Stimulated activated CD4-positive, alpha-beta T cell treated with anti-CD3 and anti-CD28 coated beads, Interleukin-1b, Interleukin-23, amount 100 ng/mL, for 24 hours (primary cell): ENCODE measurements around the gene ASPM.

ENCODE experiments used
- DNase-seq, 4 experiments: peaks; one replicate each; pipeline ENCODE4 v3.0.0-alpha.2; 2020; ENCODE audit warnings: low read depth in 4 of 4, low spot score in 1 of 4

The ASPM gene, protein sequence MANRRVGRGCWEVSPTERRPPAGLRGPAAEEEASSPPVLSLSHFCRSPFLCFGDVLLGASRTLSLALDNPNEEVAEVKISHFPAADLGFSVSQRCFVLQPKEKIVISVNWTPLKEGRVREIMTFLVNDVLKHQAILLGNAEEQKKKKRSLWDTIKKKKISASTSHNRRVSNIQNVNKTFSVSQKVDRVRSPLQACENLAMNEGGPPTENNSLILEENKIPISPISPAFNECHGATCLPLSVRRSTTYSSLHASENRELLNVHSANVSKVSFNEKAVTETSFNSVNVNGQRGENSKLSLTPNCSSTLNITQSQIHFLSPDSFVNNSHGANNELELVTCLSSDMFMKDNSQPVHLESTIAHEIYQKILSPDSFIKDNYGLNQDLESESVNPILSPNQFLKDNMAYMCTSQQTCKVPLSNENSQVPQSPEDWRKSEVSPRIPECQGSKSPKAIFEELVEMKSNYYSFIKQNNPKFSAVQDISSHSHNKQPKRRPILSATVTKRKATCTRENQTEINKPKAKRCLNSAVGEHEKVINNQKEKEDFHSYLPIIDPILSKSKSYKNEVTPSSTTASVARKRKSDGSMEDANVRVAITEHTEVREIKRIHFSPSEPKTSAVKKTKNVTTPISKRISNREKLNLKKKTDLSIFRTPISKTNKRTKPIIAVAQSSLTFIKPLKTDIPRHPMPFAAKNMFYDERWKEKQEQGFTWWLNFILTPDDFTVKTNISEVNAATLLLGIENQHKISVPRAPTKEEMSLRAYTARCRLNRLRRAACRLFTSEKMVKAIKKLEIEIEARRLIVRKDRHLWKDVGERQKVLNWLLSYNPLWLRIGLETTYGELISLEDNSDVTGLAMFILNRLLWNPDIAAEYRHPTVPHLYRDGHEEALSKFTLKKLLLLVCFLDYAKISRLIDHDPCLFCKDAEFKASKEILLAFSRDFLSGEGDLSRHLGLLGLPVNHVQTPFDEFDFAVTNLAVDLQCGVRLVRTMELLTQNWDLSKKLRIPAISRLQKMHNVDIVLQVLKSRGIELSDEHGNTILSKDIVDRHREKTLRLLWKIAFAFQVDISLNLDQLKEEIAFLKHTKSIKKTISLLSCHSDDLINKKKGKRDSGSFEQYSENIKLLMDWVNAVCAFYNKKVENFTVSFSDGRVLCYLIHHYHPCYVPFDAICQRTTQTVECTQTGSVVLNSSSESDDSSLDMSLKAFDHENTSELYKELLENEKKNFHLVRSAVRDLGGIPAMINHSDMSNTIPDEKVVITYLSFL (N-terminal part only)

DNA sequence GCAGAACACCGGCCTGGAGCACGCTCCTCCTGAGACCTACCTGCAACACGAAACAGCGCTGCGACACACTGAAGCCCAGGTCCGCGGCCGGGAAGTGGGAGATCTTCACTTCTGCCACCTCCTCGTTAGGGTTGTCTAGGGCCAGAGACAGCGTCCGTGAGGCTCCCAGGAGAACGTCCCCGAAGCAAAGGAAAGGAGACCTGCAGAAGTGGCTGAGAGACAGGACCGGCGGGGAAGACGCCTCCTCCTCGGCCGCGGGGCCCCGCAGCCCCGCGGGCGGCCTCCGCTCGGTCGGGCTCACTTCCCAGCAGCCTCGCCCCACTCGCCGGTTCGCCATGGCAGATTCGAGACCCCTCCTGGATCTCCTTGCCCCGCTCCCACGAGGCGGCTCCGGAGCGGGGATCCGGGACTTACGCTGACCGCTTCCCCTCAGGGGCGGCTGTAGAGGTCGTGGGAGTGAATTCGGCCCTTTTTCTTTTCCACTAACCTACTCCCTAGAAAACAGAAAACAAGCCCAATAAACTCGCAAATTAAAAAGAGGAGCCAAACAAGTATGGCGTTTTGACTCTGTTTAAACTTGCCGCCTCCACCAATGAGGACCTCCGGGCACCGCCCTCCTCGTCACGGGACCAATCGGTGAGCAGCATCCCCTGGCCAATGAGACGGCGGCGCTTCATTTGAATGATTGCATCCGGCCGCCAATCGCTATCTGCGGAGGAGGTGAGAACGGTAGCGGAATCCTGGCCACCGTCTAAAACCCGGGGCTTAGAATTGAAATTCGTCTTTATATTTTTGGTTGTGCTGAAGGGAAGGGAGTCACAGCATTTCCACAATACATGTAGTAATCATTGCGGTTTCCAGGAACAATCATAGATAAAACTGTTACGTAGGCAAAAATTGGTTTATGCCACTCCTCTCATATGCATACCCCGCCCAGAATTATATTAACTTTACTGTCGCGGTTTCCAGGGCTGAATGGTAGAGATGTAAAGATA, at the start of gene ASPM:
Gene ASPM, minus strand, starts transcription at position 569 of the 995 bp plus-strand sequence. Its CDS starts 232 bp downstream, at position 337.
- peak; percentile 76 to 88 (median 86) for DNase-seq

DNA sequence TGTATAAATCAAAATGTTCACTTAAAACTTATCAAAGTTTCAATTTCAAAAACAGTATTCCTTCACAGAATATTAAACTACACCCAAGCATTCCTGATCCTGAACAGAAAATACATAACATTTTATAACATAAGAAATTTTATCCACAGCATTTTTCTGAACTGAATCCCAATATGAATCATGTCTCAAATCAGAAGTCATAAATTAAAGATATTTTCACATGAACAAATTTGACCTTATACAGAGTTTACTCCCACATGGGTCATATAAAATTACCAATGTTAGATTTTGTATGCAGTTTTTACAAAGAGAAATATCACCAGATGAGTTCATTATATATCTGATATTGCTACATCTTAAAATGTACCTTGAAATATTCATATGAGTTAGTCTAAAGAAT, 48.6 kb upstream of the ASPM start:
- no peak for DNase-seq

DNA sequence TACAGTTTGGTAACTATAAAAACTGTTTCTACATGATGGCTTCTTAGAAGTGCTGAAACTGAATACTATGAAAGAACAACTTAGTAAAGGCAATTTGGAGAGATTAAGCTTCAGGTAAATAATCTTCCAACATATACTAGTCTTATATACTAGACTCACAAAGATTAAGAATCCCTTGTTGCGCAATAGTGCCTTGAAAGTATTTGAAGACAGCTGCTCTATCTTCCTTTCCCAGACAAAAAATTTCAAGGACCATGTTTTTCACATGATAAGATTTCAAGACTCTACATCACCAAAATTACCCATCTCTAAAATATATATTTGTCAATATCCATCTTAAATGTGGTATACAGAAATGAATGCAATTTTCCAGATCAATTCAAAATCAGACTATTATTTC, 37.7 kb upstream of the ASPM start:
- DNase-seq, result no peak

DNA sequence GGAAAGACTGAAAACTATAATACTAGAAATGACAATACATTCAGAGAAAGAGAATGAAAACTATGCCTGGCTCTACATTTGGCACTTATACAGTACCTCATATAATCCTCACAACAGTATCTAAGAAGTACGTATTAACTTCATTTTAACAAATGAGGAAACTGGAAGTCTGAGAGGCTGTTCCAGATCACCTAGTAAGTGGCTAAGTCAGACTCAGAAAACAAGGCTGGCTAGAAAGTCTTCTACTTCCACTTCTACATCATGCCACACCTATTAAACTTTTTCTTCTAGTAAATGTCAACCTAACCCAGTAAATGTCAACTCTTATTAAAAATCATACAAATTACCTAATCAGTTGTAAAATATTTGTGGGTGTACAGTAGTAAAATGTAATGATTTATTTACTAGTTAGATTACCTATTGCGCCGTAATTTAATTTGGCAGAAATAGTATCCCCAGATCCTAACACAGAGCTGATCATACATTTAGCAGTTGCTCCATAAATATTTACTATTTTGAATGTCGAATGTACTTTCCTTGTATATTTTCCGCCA, 36.8 kb upstream of the ASPM start:
- DNase-seq, result no peak

DNA sequence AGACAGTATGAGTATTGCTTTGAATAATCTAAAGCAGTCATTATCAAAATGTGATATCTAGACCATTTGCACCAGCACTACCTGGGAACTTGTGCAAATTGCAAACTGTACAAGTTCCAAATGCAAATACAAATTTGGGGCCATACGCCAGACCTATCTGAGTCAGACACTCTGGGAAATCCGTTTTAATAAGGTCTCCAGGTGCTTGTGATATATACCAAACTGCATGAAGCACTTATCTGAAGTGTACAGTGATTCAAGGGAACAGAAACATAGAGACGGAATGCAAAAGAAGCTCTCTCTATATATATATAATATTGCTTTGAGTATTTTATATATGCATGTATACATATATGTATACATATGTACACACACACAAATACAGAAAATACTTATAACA, 36.2 kb upstream of the ASPM start:
- no peak for DNase-seq

DNA sequence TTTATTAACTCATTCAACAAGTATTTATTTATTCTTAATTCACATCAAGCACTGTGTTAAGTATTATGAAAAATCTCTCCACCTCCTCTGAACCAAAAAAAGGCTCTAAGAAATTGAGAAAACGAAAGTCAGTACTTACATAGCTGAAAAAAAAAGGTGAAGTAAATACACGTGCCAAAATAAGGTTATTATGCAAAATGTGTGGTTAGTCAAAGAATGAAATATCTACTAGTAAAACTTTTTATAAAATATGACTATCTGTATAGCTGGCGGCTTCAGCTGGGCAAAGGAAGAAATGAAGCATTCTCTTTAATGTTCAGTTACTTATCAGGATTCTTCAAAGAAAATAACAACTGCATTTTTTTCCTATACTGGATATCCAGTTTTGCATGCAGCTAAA, 35.5 kb upstream of the ASPM start:
- DNase-seq, result no peak

DNA sequence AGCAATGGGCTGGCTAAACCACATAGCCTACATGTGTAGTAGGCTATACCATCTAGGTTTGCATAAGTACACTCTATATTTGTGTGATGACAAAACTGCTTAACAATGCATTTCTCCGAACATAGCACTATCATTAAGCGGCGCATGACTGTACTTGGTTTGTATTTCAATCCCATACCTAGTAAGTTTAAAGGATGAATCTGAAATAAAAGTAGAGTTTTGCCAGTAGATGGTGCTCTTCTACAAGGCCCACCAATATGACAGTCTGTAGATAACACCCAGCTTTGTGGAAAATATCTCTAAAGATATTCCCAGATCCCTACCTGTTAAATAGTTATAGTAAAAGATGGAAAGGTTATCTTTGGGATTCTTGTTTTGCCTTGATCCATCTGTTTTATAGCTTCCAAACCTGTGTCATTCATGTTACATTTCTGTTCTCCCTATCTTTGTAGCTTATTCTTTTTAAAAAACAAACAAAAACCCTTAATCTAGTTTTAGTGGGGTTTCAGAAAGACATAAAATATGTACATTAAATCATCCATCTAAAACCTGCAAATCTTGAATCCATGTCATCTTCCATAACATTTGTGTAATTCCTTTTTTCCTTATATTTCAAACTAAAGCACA, 33.9 kb upstream of the ASPM start:
- no peak for DNase-seq

DNA sequence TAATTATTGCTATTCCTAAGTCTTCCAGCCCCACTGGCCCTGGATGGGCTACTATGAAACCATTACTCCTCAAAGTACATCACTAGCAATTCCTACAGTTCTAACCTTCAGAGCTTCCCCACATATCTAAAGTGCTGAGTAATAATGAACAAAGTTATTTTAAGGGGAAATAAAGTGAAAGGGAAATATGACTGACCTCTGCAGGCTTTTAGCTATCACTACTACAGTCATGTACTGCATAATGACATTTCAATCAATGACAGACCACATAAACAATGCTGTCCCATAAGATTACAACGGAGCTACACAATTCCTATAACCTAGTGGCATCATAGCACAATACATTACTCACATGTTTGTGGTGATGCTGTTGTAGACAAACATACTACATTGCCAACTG, 32.5 kb upstream of the ASPM start:
- no peak for DNase-seq

DNA sequence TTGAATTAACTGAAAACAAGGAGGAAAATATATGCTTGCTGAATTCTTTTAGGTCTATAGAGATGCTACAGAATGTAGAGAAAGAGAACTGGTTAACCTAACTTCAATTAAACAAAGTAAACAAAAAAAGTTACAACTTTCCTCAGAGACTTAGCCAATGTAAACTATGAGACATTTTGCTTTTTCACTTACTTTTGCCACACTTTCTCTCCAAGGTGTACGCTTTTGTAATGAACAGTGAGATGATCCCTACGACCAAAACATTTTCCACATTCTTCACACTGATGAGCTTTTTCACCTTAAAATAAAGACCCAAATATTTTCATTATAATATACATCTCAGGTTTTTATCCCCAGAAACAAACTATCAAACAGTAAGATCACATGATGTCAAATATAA, 28.3 kb upstream of the ASPM start:
- no peak for DNase-seq

DNA sequence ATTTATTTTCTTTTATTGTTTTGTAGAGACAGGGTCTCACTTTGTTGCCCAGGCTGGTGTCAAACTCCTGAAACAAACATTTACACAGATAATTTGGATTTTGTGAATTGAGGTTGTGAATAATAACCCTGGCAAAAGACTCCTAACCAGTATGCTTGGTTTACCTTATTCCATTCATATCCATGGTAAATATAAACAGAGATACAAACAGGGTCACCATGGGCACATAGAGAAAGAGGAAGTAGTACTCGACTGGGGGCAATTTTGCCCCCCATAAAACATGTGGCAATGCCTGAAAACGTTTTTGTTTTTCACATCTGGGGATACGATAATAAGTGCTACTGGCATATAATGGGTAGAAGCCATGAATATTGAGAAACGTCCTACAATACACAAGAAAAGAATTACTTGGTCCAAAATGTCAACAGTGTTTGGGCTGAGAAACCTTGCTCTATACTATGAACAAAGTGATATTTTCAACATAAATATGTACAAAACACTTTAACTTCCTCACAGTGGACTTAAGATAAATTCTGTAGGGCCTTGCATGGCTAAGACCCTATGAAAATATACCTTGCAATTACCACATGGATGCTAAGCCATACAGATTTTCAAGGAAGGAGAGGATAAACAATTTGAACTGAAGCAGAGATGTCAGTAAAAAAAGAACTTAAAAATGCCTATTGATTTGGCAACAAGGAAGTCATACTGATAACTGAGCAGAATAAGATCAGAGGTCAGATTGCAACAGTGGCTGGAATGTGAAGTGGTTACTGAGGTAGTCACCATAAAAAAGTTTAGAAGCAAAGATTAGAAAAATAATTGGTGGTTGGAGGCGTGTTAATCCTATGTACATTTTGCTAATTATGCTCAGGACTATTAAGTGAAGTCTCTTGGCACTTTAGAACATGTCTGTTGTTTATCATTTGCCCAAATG, 27.4 kb upstream of the ASPM start:
- DNase-seq, result no peak

DNA sequence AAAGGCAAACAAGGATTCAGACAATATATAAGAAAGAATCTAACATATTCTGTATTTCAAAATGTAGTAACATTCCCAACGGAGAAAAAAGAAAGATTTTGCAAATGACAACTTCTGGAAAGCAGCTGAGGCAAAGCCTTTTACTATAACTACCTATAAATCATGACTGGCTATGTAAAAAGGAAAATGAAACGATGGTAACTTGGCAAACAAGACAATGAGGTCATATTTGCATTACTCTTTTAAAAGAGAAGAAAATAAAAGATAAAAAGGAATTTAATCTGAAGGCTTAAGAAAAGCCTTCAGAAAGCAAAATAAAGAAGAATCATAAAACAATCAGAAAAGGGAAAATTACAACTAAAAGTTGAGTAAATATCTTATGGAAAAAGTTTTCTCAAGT, 25.1 kb upstream of the ASPM start:
- DNase-seq, result no peak

DNA sequence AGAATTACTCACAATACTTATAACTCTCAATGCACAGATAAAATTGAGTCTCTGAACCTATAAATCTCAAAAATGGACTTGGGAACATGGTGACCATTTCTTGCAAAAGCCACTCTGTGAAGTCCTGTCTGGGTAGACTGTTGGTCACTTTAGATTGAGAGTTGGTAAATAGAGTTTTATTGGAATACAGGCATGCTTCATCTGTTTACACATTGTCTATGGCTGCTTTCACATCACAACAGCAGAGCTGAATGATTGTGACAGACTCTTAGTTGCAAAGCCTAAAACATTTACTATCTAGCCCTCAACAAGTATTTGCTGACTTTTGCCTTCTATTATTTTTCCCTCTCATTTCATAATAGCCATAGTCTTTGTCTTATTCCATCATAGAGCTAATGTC, 24.1 kb upstream of the ASPM start:
- DNase-seq, result no peak

DNA sequence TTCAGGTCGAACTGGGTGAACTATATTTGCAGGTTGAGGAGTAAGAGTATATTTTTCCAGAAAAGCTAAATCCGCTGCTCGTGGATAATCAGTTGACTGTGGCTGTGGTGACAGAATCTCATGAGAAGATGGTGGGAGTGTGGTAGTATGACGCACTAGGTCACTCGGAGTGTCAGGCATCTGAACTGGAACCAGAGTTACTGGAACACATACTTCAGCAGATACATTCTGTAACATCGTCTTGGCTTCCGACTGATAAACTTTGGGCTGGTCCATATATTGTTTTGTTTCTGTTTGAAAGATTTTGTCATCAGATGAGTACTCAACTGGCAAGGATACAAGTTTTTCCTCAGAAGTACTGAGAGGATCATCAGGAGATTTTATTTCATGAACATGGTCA, 13.0 kb upstream of the ASPM start:
- no peak for DNase-seq

DNA sequence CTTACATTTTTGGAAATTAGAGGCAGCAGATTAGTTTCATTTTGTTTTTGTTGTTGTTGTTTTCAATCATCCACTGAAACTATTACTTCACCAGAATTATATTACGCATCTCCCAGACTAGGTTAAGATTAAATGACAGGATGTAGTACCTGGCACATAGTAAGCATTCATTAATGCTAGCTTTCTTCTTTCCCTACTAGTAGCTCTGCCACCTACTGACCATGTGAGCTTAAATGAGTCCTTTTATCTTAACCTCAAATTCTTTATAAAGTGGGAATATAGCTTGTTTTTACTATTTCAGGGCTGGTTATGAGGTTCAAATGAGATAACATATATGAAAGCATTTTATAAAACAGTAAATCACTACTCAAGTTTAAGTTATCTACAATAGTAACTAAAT, 10.2 kb upstream of the ASPM start:
- DNase-seq, result no peak

DNA sequence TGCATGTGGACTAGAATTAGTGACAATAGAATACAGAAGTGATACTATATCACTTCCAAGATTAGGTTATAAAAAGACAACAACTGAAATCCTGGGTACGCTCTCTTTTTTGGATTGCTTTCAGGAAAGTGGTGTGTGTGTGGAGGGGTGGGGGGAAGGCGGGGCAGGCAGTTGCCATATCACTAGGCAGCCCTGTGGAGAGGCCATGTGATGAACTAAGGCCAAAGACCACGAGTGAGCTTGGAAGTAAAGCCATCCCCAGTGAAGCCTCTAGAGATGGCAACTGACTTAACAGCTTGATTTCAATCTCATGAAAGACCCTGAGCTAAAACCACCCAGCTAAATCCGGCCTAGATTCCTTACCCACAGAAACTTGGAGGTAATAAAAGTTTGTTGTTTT, 6.2 kb upstream of the ASPM start:
- no peak for DNase-seq

DNA sequence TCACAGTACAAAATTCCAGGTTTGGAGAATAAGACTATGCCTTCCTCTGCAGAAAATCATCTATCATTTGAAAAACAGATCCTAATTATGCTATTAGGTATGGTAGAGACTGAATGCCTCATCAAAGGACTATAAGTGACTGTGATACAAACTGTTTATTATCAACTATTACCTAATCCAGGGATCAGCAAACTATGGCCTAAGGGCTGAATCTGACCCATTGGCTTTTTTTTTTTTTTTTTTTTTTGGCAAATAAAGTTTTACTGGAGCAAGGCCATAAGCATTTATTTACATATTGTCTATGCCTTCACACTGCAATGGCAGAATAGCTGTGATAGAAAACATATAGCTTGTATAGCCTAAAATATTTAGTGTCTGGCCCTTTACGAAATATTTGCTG, 4.7 kb upstream of the ASPM start:
- no peak for DNase-seq

DNA sequence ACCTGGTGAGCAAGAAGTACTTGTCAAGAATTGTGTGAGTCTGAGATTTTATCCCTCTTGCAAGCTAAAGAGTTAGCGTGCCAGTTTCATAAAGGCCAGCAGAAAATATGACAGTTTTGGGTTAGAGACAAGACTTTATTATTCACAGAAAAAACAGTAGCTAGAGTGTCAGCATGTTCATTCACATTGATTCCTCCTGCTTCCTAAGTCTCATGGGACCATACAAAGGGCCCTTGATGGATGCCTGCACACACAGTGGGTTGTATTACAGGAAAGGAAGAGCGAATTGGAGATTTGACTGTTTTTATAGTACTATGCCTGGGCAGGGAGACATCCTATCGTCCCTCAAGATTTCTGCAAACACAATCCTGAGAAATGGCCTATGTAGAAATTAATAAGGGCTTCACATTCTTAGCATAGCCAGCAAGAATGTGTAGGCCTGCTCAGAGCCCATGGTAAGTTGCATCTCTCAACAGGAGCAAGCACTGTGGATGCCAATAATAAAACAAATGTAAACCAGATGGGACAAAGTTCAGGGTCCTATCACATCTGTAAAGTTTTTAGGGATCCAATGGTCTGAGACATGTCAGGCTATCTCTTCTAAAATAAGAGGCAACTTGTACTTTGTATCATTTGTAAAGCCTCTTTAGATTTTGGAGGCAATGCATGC, 4.0 kb upstream of the ASPM start:
- no peak for DNase-seq

DNA sequence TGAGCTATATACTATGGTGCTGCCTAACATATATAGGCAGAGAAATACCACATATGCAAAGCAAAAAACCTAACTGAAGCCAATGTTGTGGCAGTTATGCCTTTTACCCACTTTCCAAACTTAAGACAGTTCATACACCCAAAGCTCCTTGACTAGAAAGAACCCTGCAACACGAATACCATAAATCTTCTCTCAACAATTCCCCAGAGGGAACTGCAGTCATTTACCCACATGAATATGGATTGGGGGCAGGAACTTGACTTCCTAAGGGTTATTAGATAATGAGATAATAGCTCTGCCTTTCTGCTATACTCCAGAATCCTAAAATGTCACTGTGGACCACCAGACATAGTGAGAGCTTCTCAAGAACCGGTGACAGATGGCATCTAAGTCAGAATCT, 2.9 kb upstream of the ASPM start:
- no peak for DNase-seq
